Stimulated activated CD4-positive, alpha-beta T cell treated with anti-CD3 and anti-CD28 coated beads, Interleukin-4, amount 100 ng/mL, for 24 hours (primary cell): ENCODE data around the gene WNT5B.

Source experiments
- DNase-seq: peaks from one replicate; pipeline ENCODE4 v3.0.0-alpha.2; 2020

The WNT5B gene

DNA sequence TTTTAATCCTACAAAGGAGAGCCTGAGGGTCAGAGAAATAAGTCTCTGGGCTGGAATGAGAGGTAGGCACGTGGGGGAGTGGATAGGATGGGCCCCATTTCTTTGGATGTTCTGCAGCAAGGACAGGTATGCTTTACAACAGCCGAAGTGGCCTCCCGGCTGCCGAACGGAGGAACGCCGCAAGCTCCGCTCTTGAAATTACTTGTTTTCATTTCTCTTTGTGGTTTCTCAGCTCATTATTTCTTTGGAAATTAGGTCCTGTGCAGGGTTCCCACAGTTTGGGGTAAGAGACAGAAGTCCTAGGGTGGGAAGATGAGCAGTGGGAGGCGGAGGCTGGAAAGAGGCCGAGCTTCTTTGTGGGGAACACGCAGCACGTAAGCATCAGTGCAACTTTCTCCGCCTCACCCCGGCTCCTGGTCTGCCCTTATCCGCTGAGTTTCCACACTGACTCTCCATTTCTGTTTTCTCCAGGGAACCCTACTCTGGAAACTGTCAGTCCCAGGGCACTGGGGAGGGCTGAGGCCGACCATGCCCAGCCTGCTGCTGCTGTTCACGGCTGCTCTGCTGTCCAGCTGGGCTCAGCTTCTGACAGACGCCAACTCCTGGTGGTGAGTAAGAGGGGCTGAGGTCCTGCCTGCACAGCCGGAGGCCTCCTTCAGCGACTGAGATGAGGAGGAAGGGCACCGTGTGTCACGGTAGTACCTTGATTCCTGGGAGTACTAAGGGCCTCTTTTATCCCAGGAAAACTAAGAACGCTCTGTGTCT is 2.0 kb downstream of the WNT5B start:
- no peak for DNase-seq

DNA sequence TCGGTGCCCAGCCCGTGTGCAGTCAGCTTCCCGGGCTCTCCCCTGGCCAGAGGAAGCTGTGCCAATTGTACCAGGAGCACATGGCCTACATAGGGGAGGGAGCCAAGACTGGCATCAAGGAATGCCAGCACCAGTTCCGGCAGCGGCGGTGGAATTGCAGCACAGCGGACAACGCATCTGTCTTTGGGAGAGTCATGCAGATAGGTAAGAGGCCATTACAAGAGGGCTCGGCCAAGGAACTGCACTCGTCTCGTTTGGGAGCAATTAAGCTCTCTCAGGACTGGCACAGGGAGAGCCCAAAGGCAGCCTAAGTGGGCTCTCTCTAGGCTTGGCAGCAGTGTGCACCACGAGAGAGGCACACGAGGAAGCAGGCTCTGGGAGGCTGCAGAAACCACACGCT is 3.7 kb downstream of the WNT5B start:
- no peak for DNase-seq

DNA sequence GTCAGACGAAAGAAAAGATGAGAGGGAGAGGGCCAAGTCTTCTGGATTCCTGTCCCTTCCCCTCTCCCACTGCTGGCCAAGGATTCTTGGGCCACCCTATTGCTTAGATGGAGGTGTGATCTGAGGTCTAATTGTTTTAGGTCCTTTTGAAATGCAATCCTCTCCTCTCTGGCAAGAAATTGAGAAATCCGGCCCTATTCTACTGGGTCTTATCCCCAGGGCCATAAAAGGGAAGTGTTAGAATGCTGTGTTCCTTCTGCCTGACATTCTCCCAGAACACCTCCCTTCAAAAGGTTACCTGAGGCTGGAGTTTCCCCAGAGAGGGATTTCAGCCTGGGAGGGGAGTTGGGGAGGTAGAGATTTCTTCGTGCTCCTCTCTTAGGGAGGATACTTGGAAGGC is 4.4 kb downstream of the WNT5B start:
- no peak for DNase-seq

DNA sequence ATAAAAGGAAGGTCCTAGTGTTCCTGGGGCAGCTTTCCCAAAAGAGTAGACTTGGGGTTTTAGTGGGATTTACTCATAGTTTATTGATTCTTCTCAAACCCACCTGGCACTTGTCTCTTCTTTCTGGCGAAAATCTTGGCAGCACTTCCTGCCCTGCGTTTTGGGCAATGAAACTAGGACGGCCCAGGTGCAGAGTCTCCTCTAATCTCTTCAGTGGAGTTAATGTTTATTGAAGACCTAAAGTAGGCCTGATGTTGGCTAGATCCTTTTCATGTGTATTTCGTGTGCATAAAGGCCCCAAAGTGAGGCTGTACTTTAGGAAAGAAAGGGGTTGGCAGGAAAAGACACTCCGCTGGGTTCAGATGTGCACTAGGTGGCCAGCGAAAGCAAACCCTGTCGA is 5.1 kb downstream of the WNT5B start:
- no peak for DNase-seq

DNA sequence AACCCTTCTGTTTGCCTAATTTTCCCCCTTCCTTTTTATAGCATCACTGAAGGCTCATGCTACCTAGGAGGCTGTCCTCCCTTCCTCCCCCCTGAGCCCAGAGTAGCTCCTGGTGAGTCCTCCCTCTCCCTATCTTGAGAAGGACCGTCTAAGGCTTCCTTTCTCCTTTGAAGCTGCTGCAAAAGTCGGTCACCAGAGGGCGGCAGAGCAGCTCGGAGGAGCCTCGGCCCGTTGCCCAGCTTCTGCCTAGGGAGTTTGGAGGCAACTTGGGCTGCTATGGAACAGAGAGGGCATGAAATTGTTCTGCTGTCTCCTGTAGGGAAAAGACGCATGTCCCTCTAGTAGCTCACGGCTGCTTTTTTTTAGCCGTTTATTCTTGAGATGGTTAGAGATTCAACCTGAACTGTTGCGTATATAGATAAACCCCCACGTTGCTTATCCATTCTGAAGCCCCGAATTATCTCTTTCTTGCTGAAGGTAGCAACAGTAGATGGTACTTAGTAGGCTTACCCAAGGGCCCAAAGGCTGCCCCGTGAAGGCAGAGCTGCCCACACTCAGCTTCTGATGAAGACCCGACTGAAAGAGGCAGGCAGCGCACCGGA is 5.7 kb downstream of the WNT5B start:
- peak; percentile 61 for DNase-seq

DNA sequence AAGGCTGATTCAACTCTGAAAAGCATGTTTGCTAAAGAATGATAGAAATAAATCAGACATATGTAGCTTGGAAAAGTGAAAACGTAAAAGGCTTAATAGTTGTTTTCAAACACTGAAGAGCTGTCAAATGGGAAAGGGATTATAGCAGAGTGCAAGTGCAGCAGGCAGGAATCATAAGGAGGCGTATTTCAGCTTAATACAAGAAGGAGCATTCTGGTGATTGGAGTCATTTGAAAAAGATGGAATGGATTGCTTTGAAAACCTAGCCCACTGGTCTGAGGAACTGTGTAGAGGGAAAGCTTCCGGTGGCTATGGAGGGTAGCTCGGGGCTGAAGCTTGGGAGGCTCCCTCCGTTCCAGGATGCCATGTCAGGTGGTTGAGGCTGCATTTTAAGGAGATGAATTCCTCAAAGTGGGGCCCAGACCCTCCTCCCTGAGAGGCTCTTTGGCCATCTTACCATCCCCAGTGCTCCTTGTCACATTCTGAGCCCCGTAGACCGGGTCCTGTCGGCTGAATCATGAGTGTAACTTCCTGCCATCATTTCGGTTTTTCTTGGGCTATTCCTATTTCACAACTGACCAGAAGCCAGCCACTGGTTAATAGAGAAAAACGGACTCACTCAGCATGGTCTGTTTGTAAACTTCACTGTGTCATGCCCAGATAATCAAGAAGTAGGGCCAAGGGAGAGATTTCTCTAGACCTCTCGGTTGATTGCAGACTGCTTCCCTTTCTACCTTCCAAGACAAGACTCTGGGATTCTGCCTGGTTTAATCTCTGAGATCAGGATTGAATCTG is 6.5 kb downstream of the WNT5B start:
- no peak for DNase-seq

DNA sequence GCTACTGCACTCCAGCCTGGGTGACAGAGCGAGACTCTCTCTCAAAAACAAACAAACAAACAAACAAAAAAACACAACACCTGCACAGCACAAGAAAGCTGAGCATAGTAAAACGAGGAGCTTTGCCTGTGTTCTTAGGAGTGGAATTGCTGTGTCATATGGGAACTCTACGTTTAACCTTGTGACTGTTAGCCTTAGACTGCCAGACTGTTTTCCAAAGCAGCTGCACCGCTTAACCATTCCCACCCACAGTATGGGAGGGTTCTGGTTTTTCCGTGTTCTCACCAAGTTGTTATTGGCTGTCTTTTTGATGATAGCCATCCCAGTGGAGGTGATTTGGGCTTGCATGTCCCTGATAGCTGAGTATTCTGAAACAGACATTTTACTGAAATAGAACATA is 9.2 kb downstream of the WNT5B start:
- no peak for DNase-seq

DNA sequence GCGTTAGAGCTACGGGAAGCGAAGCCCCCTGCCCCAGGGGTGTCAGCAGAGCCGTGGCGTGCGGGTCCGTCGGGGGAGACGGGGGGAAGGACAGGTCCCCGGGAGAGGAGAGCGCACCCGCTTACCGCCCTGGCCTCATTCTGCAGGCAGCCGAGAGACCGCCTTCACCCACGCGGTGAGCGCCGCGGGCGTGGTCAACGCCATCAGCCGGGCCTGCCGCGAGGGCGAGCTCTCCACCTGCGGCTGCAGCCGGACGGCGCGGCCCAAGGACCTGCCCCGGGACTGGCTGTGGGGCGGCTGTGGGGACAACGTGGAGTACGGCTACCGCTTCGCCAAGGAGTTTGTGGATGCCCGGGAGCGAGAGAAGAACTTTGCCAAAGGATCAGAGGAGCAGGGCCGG is 10.5 kb downstream of the WNT5B start:
- DNase-seq: no peak

DNA sequence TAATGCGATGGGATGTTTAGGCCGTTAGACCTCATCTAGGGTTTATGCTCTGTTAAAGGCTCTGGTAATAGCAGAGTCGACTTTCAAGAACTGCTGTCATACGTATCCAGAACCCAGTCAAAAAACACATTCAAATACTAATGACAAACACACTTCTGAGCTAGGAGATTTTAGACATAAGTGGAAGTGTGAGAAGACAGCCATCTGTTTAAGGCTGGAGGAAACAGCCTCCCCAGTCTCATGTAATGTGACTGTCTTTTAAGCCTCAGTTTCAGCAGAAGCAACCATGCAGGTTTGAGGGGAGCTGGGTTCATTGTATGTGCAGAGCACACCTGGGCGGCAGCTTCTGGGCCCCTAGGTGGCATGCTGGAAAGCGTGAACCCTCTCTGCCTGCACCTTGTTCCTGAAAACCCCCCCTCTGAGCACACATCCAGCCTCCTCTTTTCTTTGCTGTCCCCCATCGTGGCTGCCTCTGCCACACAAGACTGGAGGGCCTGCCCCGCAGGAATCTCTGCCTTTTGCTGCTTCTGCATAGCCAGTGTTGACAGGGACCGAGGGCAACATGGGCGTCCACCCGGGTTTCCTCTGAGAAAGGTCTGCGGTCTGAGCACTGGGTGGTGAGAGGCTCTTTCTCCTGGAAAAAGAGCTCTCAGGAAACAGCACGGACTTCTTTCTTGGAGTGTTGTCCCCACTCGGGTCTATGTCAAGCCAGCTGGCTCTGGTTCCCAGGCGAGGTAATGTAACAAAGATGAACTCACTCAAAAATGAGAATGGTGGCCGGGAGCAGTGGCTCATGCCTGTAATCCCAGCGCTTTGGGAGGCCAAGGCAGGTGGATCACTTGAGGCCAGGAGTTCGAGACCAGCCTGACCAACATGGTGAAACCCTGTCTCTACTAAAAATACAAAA is 11.6 kb downstream of the WNT5B start:
- no peak for DNase-seq

DNA sequence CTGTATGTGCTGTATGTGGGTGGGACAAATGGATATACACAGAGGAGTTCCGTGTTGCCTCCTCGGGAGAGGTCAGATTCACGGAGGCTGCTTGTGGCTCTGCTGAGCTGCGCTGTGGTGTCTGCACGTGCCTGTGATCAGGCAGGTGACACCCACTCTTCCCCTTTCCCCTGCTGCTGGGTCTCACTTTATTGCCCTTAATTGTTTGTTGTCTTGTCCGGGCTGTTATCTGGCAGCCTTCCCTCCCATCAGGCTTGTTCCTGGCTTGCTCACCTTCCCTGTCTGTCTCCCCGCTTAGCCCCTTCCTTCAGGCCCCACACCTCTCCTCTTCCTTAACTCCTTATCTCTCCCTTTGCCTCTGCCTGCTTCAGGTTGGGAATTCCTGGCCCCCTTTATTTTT is 13.5 kb downstream of the WNT5B start:
- no peak for DNase-seq

DNA sequence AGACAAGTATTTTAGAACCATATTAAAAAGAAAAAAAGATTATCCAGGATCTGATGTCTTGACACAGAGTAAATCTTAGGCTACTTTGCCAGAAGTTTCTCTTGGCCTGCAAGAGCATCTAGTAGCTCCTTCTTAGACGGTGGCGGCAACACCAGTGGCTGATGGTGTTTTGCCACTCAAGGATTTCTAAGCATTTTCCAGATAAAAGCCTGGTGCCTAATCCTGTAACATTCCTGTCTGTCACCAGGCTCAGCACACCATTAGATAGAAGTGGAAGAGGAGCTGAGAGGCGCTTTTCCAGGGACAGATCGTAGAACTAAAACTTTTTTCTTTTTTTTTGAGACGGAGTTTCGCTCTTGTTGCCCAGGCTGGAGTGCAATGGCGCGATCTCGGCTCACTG is 14.0 kb downstream of the WNT5B start:
- DNase-seq: no peak

DNA sequence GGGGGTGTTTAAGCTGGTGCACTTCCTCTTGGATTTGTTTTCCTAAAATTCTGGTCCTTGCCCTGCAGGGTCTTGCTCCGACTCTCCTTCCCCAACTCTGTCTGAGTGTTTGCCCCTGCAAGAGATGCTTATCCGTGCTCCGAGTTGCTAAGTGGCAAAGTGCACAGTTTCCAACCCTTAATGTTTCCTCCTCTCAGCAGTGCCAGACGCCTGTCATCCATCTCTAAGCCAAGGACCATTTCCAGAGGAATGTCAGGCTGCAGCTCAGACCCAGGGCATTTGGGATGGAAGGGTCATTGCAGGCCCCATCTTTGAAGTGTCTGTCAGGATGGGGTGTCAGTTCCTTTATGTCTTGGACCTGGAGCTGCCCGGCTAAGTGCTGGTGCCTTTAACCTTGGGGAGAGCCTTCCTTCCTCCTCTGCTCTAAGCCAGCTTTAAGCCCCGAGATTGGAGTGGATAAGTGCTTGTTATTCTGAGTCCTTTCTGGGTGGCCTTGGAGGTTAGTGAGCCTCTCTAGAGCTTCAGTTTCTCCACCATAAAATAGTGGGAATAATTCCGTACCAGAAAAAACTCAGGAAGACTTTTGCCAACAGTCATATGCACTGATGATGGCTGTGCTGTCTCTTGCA is 15.0 kb downstream of the WNT5B start:
- no peak for DNase-seq

DNA sequence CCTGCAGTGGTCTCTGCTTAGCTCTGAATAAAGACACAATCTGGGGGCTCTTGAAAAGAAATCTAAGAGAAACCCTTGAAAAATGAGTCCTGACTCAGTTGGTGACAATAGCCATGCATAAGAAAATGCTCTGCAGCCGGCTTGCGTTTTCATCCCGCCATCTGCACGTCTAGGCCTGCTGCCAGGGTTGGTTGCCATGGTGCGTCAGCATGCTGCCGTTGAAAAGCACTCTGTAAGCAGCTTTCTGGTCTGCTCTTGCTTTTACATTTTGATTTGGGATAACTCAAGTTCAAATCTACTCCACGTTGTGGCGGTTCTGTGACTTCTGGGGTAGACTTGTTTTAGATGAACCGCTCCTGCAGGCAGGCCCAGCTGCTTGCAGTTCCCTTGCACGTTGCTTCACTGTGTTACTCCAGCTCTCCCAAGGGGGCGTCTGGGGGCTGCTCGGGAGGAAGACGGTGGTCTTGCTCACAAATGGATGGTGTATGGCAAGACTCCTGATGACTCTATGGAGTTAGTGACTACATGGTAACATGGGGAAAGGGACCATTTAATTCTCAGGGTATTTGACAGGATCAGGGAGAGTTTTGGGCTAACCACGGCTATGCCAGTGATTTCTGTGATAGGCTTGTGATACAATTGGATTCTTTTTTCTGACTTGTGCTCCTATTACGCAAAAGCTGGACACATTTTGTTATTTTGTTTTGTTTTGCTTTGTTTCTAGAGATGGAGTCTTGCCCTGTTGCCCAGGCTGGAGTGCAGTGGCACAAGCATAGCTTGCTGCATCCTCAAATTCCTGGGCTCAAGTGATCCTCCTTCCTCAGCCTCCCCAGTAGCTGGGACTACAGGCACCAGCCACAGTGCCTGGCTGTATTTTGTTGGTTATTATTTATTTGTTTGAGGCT is 15.8 kb downstream of the WNT5B start:
- no peak for DNase-seq

DNA sequence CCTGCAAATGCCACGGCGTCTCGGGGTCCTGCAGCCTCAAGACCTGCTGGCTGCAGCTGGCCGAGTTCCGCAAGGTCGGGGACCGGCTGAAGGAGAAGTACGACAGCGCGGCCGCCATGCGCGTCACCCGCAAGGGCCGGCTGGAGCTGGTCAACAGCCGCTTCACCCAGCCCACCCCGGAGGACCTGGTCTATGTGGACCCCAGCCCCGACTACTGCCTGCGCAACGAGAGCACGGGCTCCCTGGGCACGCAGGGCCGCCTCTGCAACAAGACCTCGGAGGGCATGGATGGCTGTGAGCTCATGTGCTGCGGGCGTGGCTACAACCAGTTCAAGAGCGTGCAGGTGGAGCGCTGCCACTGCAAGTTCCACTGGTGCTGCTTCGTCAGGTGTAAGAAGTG is 16.8 kb downstream of the WNT5B start:
- DNase-seq: no peak

DNA sequence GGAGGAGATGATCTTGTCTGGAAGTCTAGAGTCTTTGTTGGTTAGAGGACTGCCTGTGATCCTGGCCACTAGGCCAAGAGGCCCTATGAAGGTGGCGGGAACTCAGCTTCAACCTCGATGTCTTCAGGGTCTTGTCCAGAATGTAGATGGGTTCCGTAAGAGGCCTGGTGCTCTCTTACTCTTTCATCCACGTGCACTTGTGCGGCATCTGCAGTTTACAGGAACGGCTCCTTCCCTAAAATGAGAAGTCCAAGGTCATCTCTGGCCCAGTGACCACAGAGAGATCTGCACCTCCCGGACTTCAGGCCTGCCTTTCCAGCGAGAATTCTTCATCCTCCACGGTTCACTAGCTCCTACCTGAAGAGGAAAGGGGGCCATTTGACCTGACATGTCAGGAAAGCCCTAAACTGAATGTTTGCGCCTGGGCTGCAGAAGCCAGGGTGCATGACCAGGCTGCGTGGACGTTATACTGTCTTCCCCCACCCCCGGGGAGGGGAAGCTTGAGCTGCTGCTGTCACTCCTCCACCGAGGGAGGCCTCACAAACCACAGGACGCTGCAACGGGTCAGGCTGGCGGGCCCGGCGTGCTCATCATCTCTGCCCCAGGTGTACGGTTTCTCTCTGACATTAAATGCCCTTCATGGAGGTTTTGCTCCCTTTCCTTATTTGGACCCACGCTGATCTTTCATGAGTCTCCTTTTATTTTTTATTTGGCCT is 17.7 kb downstream of the WNT5B start:
- DNase-seq: no peak

DNA sequence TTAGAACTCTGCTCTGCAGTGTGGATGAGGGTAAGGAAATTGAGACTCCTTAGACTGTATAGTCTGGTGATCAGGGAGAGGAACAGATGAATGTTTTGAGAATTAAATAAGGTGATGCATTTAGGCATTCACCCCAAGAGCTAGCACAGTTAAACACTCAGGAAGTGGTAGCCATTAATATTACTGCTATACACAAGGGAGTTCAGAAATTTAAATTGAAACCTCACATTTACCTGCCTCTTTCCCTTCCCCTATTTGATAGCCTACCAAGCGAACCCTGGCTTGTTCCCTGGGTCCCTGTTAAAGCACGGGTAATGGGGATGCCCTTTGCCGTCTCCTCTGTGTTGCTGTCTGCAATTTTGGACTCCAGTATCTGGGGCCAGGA is 18.2 kb downstream of the WNT5B start:
- no peak for DNase-seq

DNA sequence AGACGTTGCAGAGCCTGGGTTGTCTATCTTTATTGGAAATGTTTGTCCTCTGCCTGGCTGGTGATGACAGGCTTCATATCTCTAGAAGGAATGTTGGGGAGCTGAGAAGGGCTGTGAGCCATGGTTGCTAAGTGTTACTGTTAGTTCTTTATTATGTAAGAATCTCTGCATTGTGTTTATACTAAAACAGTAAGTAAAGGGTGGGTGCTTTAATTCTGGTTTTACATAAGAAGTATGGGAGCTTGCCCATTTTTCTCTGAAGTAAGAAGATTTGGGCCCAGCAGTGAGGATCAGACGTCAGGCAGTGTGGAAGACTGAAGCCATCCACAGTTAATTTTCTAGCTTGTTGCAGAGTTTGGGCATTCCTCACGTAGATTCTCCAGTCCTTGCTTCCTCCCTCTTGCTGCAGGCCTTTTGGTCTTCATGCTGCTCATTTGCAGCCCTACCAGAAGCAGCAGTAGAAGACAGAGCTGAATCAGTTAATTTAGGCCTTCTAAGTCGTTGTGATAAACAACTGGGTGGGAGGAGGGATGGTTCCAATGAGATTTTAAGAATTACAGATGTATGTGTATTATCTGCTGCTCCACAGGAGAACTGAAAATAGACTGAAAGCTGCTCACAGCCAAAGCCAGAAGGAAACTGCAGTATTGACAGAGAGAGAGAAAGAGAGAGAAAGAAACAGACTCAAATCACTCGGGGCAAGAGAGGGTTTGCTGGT is 21.4 kb downstream of the WNT5B start:
- DNase-seq: no peak

DNA sequence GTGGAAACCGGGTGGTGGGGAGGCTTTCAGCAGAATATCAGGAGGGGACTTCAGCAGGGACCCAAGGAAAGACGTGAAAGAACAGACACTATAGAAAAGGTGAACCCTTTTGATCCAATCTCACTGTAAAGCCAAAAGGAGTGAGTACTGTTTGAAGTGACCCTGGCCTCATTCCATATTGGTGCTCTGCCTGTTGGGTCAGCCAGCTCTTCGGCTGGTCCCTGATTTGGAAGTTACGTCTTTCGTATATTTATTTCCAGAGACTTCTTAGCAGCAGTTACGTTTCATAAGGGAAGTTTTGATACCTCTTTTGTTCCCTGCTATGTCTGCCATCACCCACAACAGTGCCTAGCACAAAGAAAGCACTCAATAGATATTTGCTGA is 21.9 kb downstream of the WNT5B start:
- DNase-seq: no peak

DNA sequence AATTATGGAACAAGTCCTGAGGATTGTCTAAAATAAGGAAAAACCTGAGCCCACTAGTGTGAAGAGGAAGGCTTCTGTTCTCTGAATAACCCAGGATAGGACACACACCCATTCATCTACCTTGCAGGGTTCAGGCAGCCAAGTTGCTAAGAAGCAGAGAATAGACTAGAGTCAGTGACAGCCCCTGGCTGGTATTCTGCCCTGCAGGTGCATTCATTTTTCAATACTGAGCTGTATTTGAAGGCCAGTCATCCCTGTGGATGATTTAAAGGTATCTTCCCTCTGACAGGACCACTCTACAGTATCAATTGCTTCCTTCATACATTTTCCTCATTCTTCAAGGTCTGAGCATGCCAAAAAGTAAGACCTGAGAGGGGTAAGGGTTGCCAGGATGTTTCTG is 22.9 kb downstream of the WNT5B start:
- no peak for DNase-seq

DNA sequence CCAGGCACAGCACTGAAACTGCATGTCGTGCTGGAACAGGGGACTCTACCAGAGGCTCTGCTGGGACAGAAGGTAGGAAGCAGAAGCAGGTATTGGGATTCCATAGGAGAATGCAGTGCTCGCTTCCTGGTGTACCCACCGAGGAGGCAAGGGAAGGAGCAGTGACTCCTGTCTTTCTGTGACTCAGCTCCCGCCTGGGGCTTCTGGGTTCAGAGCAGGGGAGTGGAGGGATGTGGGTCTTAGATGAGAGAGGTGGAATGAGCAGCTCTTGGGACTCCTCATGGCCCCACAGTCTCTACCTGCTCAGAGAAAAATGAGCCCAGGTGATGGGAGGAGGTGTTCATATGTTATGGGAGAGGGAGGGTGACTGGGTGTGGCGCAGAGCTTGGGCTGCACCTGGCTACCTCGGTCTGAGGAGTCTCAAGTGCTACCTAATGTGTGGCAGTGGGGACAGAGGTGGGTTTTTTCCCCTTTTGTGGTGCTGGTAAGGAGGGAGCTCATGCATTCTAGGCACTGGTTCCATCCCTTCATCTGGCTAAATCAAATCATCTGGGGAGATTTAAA is 26.3 kb downstream of the WNT5B start:
- no peak for DNase-seq
